Peyer's patch (tissue), 4 donors: ENCODE results near the gene TSPAN18.

Experiments
- POLR2A ChIP-seq, 2 donors: fragments of 450-650 bp; IDR thresholded peaks; one replicate each; pipeline ENCODE4 v1.5.1; 2017; ENCODE audit warnings: antibody characterized with exemption in 2 of 2, mild to moderate bottlenecking in 2 of 2, moderate library complexity in 2 of 2
- TF ChIP-seq, protein P1 (sequence below), 6 experiments: fragments of 450-650 bp in 4 of 6; fragments of 200-600 bp in 2 of 6; sonication (generic) in 1 of 6; IDR thresholded peaks; one replicate each; pipeline ENCODE4 v1.5.1; 2017 to 2019; ENCODE audit warnings: antibody characterized with exemption in 6 of 6, mild to moderate bottlenecking in 3 of 6, moderate library complexity in 1 of 6

DNA sequence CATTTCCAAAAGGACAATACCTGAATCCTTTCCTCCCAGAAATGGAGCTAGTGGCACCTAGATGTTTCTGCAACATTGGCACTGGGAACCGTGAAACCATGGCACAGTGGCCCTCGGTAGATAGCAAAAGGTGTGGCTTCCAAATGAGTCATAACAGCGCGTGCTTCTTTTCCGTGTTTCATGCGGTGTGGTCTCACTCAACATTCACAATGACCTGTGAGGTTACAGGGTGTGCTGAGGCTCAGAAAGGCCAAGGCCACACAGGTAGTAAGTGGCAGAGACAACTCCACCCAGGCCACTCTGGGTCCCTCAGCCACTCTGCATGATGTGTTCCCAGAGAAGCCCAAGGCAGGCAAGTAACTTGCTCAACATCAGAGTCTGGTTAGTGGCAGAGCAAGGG lies 156.5 kb downstream of the TSPAN18 start:
- TF ChIP-seq, protein P1, sequence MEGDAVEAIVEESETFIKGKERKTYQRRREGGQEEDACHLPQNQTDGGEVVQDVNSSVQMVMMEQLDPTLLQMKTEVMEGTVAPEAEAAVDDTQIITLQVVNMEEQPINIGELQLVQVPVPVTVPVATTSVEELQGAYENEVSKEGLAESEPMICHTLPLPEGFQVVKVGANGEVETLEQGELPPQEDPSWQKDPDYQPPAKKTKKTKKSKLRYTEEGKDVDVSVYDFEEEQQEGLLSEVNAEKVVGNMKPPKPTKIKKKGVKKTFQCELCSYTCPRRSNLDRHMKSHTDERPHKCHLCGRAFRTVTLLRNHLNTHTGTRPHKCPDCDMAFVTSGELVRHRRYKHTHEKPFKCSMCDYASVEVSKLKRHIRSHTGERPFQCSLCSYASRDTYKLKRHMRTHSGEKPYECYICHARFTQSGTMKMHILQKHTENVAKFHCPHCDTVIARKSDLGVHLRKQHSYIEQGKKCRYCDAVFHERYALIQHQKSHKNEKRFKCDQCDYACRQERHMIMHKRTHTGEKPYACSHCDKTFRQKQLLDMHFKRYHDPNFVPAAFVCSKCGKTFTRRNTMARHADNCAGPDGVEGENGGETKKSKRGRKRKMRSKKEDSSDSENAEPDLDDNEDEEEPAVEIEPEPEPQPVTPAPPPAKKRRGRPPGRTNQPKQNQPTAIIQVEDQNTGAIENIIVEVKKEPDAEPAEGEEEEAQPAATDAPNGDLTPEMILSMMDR (IDR thresholded peaks at IDR 0.05), result no peak
- no peak for TF ChIP-seq POLR2A (IDR thresholded peaks at IDR 0.05)
